Karpas-422 (cell line): ENCODE measurements around the gene CRY2. TPM values are rescaled to one million over a fixed set of nuclear protein-coding genes. Genes with fewer than 3 reads are reported as not detected.
A peak's percentile ranks its signal among the peaks of the same experiment; 100 is the strongest.

Source experiments
- DNase-seq: peaks from one replicate; pipeline ENCODE4 v3.0.0-alpha.2; 2015
- H2AFZ ChIP-seq: fragments of 200-600 bp; sonication (generic); 2 replicates; pipeline ENCODE4 v1.6.1; 2014; ENCODE audit warnings: antibody characterized with exemption, low read length, mixed read lengths
- H3K27ac ChIP-seq: fragments of 200-600 bp; sonication (generic); 2 replicates; pipeline ENCODE4 v1.5.1; 2014; ENCODE audit warnings: mild to moderate bottlenecking, low read length, moderate library complexity
- H3K27me3 ChIP-seq: fragments of 200-600 bp; sonication (generic); 2 replicates; pipeline ENCODE4 v1.6.1; 2014; ENCODE audit warnings: low read length, mixed read lengths
- H3K36me3 ChIP-seq: fragments of 200-600 bp; sonication (generic); 2 replicates; pipeline ENCODE4 v1.6.1; 2014; ENCODE audit warnings: low read length, mixed read lengths; ENCODE audit not compliant: insufficient read depth
- H3K4me1 ChIP-seq: fragments of 200-600 bp; sonication (generic); 2 replicates; pipeline ENCODE4 v1.6.1; 2014; ENCODE audit warnings: mild to moderate bottlenecking, low read length, mixed read lengths
- H3K4me2 ChIP-seq: fragments of 200-600 bp; sonication (generic); 2 replicates; pipeline ENCODE4 v1.6.1; 2014; ENCODE audit warnings: low read length, low read depth, mild to moderate bottlenecking; ENCODE audit not compliant: poor library complexity, severe bottlenecking
- H3K4me3 ChIP-seq: fragments of 200-600 bp; sonication (generic); 2 replicates; pipeline ENCODE4 v1.5.1; 2014; ENCODE audit warnings: mild to moderate bottlenecking, antibody characterized with exemption, low read length, mixed read lengths
- H3K79me2 ChIP-seq: fragments of 200-600 bp; sonication (generic); 2 replicates; pipeline ENCODE4 v1.6.1; 2014; ENCODE audit warnings: mild to moderate bottlenecking, low read length, mixed read lengths
- H3K9ac ChIP-seq: fragments of 200-600 bp; sonication (generic); 2 replicates; pipeline ENCODE4 v1.6.0; 2014; ENCODE audit warnings: low read length
- H3K9me2 ChIP-seq: fragments of 200-600 bp; sonication (generic), shearing (Covaris generic); replicated peaks from 2 replicates; pipeline ENCODE4 v1.6.0; 2014; ENCODE audit warnings: mild to moderate bottlenecking, low read length, moderate library complexity; ENCODE audit not compliant: insufficient read depth
- H3K9me3 ChIP-seq: fragments of 300-700, 200-600 bp; sonication (generic); 2 replicates; pipeline ENCODE4 v1.6.1; 2014; ENCODE audit warnings: low read length, mixed read lengths
- H4K20me1 ChIP-seq: fragments of 200-600 bp; sonication (generic); 2 replicates; pipeline ENCODE4 v1.6.1; 2014; ENCODE audit warnings: mild to moderate bottlenecking, antibody characterized with exemption, low read length, low read depth; ENCODE audit not compliant: insufficient read depth
- total RNA-seq: library from RNA; depleted of rRNA; stranded (reverse); fragments of >200 nt; shearing (Covaris generic); gene quantifications from 2 replicates; pipeline ENCODE4 v1.2.3, GENCODE V29; 2014; ENCODE audit warnings: low replicate concordance

CRY2 gene
- total RNA-seq, 1 experiment from 2014 or later, result 12.5 TPM

DNA sequence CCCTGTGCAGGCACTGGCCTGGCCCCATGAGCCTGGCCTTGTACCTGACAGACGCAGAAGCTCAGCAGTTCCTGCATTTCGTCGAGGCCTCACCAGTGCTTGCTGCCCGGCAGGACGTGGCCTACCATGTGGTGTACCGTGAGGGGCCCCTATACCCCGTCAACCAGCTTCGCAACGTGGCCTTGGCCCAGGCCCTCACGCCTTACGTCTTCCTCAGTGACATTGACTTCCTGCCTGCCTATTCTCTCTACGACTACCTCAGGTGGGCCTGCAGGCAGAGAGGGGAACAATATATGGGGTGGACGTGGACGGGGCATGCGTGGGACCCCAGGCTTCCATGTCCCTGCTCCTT is 80.0 kb downstream of the CRY2 start:
- no peaks in the 10 kb centered on the region for H3K79me2 ChIP-seq
- H3K27ac ChIP-seq, result no peak overlapping the region
- no peaks in the 10 kb centered on the region for H3K27me3 ChIP-seq
- no peak overlapping the region for H3K9ac ChIP-seq
- no peak for DNase-seq
- no peaks in the 10 kb centered on the region for H3K9me3 ChIP-seq
- H3K36me3 ChIP-seq, result no peaks in the 10 kb centered on the region
- H4K20me1 ChIP-seq, result peaks cover 8% of the 10 kb centered on the region
- H3K4me2 ChIP-seq, result no peak overlapping the region
- H2AFZ ChIP-seq, result no peak overlapping the region
- H3K4me3 ChIP-seq, result no peak overlapping the region
- no peaks in the 10 kb centered on the region for H3K9me2 ChIP-seq
- peaks cover 49% of the 10 kb centered on the region for H3K4me1 ChIP-seq

- Histone ChIP-seq H3K27ac (no peak overlapping the region), H3K9me2 (no peaks in the 10 kb centered on the region), H3K4me2 (no peak overlapping the region), H3K79me2 (no peaks in the 10 kb centered on the region), H3K4me3 (no peak overlapping the region), H3K36me3 (no peaks in the 10 kb centered on the region), H4K20me1 (peaks cover 8% of the 10 kb centered on the region), H3K9me3 (no peaks in the 10 kb centered on the region), H2AFZ (no peak overlapping the region), H3K9ac (no peak overlapping the region), H3K4me1 (peaks cover 49% of the 10 kb centered on the region), H3K27me3 (no peaks in the 10 kb centered on the region)
- DNase-seq, result no peak
Measured at GRCh38 chr11:45927684-45928413, 80.6 kb downstream of the CRY2 start.

- Histone ChIP-seq H3K9me3 (no peaks in the 10 kb centered on the region), H3K9me2 (no peaks in the 10 kb centered on the region), H4K20me1 (peaks cover 8% of the 10 kb centered on the region), H3K27ac (no peak overlapping the region), H3K4me1 (peaks cover 50% of the 10 kb centered on the region), H3K9ac (no peak overlapping the region), H3K36me3 (no peaks in the 10 kb centered on the region), H2AFZ (no peak overlapping the region), H3K4me2 (peak overlapping the region; percentile 75), H3K27me3 (no peaks in the 10 kb centered on the region), H3K4me3 (no peak overlapping the region), H3K79me2 (no peaks in the 10 kb centered on the region)
- DNase-seq, result no peak
Measured at GRCh38 chr11:45928535-45929215, 81.4 kb downstream of the CRY2 start.

- peak overlapping the region; percentile 56 for H3K9ac ChIP-seq
- H4K20me1 ChIP-seq, result peaks cover 8% of the 10 kb centered on the region
- peak overlapping the region; percentile 58 for H3K4me3 ChIP-seq
- H3K4me2 ChIP-seq, result peak overlapping the region; percentile 75
- H3K9me3 ChIP-seq, result no peaks in the 10 kb centered on the region
- H3K36me3 ChIP-seq, result 0 out of 2 replicates have a peak, but pooled peaks cover under 1% of the 10 kb centered on the region
- H3K27me3 ChIP-seq, result no peaks in the 10 kb centered on the region
- peaks cover 59% of the 10 kb centered on the region for H3K4me1 ChIP-seq
- no peak overlapping the region for H2AFZ ChIP-seq
- H3K79me2 ChIP-seq, result no peaks in the 10 kb centered on the region
- no peaks in the 10 kb centered on the region for H3K9me2 ChIP-seq
- peak overlapping the region; percentile 92 for H3K27ac ChIP-seq
- DNase-seq, result no peak
Measured at GRCh38 chr11:45929486-45930030, 82.3 kb downstream of the CRY2 start.

DNA sequence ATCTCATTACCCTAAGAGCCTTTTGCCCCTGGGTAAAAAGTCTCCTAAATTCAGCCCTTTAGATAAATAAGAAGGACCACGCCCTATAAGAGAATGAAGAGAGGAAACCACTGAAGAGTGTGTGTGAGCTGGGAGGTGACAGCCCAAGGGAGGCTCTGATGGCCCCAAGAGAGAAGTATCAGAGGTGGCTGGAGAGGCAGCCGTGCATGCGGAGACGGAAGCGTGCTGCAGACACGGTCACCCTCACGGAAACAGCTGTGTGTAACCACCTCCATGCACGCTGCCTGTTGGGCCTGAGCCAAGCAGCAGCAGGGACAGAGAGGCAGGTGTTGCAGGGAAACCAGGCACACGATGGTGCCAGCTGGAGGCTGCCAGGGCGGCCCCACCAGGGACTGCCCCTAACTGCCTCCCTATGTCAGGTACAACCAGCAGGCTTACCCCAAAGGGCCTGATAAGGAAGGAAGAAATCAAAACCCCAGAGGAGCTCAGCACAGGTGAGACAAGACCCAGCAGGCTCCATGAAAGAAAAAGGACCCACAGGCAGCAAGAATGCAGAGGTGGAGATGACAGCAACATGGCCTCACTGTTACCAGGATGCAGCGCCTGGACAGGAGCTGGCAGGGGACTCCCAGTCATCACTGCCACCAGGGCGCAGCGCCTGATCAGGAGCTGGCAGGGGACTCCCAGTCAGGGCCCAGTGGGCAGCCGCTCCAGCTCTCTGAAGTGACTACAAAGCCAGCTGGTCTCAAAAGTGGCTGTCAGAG is 82.9 kb downstream of the CRY2 start:
- H3K4me2 ChIP-seq, result peak overlapping the region; percentile 75
- peak; percentile 97 for DNase-seq
- no peaks in the 10 kb centered on the region for H3K9me3 ChIP-seq
- H3K27ac ChIP-seq, result peak overlapping the region; percentile 92
- no peaks in the 10 kb centered on the region for H3K27me3 ChIP-seq
- H3K4me1 ChIP-seq, result peaks cover 66% of the 10 kb centered on the region
- H3K4me3 ChIP-seq, result peak overlapping the region; percentile 58
- no peaks in the 10 kb centered on the region for H3K79me2 ChIP-seq
- H3K36me3 ChIP-seq, result peaks cover 7% of the 10 kb centered on the region
- H3K9me2 ChIP-seq, result no peaks in the 10 kb centered on the region
- H3K9ac ChIP-seq, result peak overlapping the region; percentile 60
- no peak overlapping the region for H2AFZ ChIP-seq
- H4K20me1 ChIP-seq, result peaks cover 8% of the 10 kb centered on the region

- Histone ChIP-seq H3K27me3 (no peaks in the 10 kb centered on the region), H3K4me1 (peaks cover 74% of the 10 kb centered on the region), H4K20me1 (peaks cover 8% of the 10 kb centered on the region), H3K4me3 (peak overlapping the region; percentile 39; the same call in 1 of the 2 replicates), H3K79me2 (no peaks in the 10 kb centered on the region), H3K9me3 (no peaks in the 10 kb centered on the region), H3K9ac (peak overlapping the region; percentile 60), H3K4me2 (peak overlapping the region; percentile 75), H3K27ac (peak overlapping the region; percentile 92), H3K36me3 (peaks cover 10% of the 10 kb centered on the region), H2AFZ (no peak overlapping the region), H3K9me2 (no peaks in the 10 kb centered on the region)
- DNase-seq, result peak; percentile 58
Measured at GRCh38 chr11:45930951-45931570, 83.8 kb downstream of the CRY2 start.

DNA sequence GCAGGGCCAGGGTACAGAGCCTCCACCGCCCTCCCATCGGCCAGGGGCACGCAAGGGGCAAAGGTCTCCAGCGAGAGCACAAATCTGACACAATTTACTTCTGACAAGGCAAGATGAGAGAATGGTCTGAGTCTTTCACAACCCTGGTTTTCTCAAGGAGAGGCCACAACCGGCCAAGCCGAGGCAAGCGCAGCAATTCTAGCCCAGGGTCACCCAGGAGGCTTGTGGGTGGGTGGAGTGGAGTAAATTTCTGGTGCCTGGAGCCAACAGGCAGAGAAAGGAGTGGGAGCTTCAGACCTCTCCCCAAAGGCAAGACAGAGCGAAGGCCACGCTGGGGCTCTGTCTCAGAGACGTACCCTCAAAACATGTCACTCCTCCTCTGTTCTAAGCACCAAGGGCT is 84.5 kb downstream of the CRY2 start:
- H4K20me1 ChIP-seq, result peaks cover 8% of the 10 kb centered on the region
- peak overlapping the region; percentile 75 for H3K4me2 ChIP-seq

More for the DNA sequence above, 84.5 kb downstream of the CRY2 start:
- DNase-seq, result no peak
- peak overlapping the region; percentile 23; the same call in 1 of the 2 replicates for H3K4me3 ChIP-seq
- H3K27me3 ChIP-seq, result no peaks in the 10 kb centered on the region
- no peak overlapping the region for H2AFZ ChIP-seq
- H3K9me3 ChIP-seq, result no peaks in the 10 kb centered on the region
- H3K36me3 ChIP-seq, result peaks cover 15% of the 10 kb centered on the region
- H3K27ac ChIP-seq, result peak overlapping the region; percentile 92
- peaks cover 81% of the 10 kb centered on the region for H3K4me1 ChIP-seq
- no peaks in the 10 kb centered on the region for H3K9me2 ChIP-seq
- no peaks in the 10 kb centered on the region for H3K79me2 ChIP-seq
- peak overlapping the region; percentile 60 for H3K9ac ChIP-seq
